Stimulated activated CD8-positive, alpha-beta memory T cell treated with anti-CD3 and anti-CD28 coated beads, Interleukin-4, amount 100 ng/mL, for 1 hour (primary cell): Measurements from ENCODE around the gene NCOA6.

Experiments
- DNase-seq, 2 donors: peaks; one replicate each; pipeline ENCODE4 v3.0.0-alpha.2; 2020; ENCODE audit warnings: low read depth in 2 of 2, low spot score in 1 of 2

NCOA6 gene

DNA sequence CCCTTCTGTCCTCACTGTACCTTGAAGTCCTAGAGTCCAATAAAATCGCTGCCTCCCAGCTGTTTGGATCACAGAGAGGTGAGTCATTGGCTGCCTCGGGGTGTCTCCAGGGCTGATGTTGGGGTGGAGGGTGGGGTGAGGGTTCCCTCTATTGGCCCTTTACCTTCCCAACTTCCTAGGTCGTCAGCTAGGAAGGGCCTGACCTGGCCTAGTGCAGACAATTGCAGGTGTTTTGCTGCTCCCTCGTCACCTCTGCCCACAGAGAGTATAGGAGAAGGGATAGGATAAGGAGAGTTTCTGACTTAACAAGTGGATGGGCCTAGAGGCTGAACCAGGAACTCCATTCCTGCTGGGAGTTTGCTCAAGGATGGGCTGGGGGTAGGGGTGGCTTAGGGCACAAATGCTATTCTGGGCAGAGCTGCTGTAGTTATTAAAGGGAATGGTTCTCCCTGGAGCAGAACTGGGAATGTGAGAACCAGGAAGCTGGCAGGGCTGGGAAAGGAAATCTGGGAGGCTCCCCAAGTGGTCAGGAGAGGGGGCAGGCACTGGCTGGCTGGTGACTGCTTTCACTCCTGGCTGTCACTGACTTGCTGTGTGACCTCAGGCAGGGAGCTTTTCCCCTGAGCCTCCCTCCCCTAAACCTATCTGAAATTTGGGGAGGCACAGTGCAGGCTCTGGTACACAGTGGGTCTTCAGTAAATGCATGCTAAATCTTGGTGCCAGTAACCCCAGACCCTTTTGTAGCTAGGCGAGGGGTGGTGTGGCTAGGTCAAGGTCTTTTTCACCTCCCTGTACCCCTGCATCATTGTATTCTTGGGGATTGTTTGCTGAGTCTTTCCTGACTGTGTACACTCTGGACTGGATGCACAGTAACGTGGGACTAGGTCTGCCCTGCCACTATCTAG is 119.8 kb downstream of the NCOA6 start:
- DNase-seq: no peak

DNA sequence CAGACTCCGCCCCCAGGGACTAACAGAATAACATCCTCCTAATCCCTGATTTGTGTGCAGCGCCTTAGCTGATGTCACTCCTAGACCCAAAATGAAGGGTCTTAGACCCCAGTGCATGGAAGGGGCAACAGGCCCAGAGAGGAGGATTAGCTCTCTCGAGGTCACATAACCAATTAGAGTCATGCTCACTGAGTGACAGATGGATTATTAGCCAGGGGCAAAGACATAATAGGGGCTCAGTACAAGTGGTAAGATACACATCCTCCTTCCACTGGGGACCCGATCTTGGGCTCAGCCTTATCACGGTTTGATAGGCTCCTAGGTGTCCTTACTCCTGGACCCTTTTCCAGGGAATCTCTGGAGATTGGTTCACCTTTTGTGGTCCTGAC is 120.4 kb downstream of the NCOA6 start:
- no peak for DNase-seq

- DNase-seq: peak; percentile 66 to 76
Measured at GRCh38 chr20:34704177-34705007, 121.1 kb downstream of the NCOA6 start, which contains the start of gene TP53INP2. TSS of gene TP53INP2 (plus strand) at chr20:34704344. CDS start at chr20:34708740, 4,396 bp downstream.

DNA sequence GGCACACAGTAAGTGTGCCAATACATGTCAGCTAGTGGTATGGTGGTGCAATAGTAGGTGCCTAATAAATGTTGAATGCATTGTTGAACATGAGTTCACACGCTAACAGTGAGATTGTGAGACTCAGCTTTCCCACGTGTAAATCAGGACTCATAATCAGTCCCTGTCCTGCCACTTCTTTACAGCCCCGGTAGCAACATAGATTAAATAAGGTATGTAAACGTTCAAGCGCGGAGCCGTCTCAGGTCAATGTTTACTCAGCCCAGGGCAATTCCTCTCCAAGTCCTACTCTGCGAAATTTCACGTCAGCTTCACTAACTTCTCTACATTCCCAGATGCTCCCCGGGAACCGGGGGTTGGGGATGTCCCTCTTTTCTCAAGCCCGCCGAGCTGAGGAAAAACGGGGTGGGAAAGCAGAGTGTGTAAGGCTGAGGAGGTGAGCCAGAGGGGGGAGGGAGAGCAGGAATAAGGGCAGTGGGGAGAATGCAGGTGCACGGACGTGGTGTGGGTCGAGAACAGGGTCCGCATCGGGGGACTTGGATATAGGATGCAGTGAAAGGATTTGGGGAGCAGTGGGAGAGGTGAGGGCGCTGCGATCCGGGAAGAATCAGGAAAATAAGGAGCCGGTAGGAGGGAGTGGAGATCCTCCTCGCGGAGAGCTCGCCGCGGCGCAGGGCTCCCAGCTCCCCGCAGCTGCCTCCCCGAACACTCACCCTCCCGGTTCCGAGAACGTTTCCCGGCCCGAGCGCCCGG is 121.9 kb downstream of the NCOA6 start:
- no peak for DNase-seq

DNA sequence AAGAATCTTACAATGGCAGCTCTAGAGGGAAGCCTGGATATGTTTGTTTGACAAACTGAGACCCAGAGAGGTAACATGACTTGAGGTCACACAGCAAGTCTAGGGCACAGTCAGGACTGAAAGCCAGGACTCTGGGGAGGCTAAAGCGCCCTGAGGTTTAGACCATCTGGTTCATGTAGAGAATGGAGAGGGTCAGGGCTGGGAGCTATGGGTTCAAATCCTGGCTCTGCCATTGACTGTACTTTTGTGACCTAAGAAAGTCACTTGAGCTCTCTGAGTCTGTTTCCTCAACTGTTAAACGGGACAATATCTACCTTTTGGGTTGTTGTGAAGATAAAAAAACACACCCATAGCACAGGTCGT is 122.4 kb downstream of the NCOA6 start:
- no peak for DNase-seq

DNA sequence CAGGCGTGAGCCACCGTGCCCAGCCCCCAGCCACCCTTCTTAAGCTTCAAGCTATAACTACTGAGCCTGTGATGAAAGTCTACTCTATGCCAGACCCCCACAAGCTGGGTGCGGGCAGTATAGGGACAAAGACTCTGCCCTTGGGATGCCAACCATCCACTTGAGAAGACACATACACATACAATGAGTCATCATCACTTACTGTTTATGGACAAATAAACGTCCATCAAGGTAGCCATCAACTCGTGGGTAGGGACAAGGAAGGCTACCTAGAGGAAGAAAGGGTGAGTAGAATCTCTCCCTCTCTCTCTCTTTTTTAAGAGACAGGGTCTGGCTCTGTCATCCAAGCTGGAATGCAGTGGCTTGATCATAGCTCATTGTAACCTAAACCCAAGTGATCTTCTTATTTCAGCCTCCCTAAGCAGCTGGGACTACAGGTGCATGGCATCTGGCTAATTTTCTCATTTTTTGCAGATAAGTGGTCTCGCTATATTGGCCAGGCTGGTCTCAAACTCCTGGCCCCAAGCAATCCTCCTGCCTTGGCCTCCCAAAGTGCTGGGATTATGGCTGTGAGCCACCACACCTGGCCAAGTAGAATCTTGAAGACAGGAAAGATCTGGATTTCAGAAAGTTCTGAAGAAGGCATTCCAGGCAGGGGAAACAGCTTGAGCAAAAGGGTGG is 123.9 kb downstream of the NCOA6 start:
- no peak for DNase-seq

- DNase-seq: no peak
Measured at GRCh38 chr20:34693414-34693813, 132.0 kb downstream of the NCOA6 start.

- no peak for DNase-seq
Measured at GRCh38 chr20:34691838-34692237, 133.6 kb downstream of the NCOA6 start.

- DNase-seq: no peak
Measured at GRCh38 chr20:34689486-34689885, 136.0 kb downstream of the NCOA6 start.

- no peak for DNase-seq
Measured at GRCh38 chr20:34683667-34684066, 141.8 kb downstream of the NCOA6 start.

DNA sequence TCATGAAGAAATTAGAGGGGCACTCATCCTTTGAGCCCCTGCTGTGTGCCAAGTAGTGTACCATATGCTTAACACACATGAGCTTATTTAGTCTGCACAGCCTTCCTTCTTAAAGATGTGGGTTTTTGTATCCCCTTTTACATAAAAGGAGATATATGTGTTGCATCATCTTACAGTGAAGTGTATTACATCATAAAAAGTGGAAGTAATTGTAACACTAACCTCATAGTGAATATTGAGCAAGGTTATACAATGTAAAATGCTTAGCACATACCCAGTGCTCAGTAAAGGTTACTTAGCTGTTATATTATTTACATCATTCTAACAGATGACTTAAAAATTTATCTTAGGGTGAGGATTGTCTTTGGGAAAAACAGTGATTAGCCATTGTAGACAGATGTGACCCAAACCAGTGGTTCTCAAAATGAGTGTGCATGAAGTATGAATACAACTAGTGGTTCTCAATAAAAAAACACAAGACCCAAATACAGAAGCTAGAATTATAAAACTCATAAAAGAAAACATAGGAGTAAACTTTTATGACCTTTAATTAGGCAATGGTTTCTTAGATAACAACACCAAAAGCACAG is 144.8 kb downstream of the NCOA6 start:
- DNase-seq: no peak

- peak; percentile 86 to 92 for DNase-seq
Measured at GRCh38 chr20:34676642-34677373, 148.6 kb downstream of the NCOA6 start, which contains the start of gene PIGU. TSS of gene PIGU (minus strand) at chr20:34677092. CDS start at chr20:34677085, 7 bp downstream.

DNA sequence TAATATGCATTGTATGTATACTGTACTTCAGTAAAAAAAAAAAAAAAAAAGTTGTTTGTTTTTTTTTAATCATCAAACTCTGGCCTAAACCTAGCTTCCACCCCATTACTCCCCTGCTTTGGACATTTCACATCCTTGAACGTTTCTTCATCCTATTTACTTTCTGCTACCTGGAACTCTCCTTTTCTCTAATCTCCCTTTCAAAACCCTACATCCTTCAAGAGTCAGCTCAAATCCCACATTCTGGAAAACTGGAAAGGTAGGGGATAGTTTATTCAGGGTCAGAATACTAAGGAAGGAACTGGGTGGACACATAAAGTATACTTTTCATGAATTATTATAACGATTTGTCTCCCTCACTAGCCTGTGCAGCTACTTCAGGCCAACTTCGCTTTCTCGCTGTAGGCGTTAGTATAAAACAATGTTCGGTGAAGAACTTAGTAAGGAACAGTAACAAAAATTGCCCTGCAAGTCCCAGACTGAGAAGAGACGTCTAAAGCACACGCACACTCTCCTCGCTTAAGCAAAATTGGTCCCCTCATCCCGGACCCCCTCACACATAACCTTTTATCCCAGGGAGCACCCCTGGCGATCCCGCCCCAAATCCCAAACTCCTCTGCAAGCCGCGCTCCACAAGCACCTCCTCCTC is 149.3 kb downstream of the NCOA6 start:
- DNase-seq: no peak

GRCh38 chr20:34675561-34675960 is 149.9 kb downstream of the NCOA6 start:
- DNase-seq: no peak

- no peak for DNase-seq
Measured at GRCh38 chr20:34673412-34673811, 152.0 kb downstream of the NCOA6 start.

- no peak for DNase-seq
Measured at GRCh38 chr20:34669094-34669493, 156.4 kb downstream of the NCOA6 start.
